A549 treated with dexamethasone at 1 μM for 4 hours (cell line): ENCODE results near the gene RAB33A. TPM values are rescaled to one million over a fixed set of nuclear protein-coding genes. Genes with fewer than 3 reads are reported as not detected.

Experiments
- total RNA-seq: library from RNA; stranded (reverse); fragments of 200-300 nt; extraction: Qiagen RNA extraction; gene quantifications from 5 replicates; pipeline ENCODE4 v1.2.3, GENCODE V29; 2022

Gene RAB33A
- 0.11 to 0.19 TPM (median 0.17 TPM) in 5 replicates for total RNA-seq

GRCh38 chrX:130171446-130172126 is at the start of gene RAB33A:
RAB33A (plus strand) TSS chrX:130171962; CDS start chrX:130172063, 101 bp downstream.

GRCh38 chrX:130165703-130166502 is 5.9 kb upstream of the RAB33A start, which contains the start of gene AIFM1:
AIFM1 (minus strand) TSS chrX:130165841; CDS start chrX:130165656, 185 bp downstream.

Other genes with a start within 250 kb of the RAB33A start
- gene BCORL1, start 189.3 kb upstream of the RAB33A start, total RNA-seq: 8.2 to 13.7 TPM (median 11.5 TPM) in 5 replicates
- gene ELF4, start 61.5 kb upstream of the RAB33A start, total RNA-seq: 25.0 to 31.6 TPM (median 29.7 TPM) in 5 replicates
- 69.0 to 74.6 TPM (median 72.0 TPM) in 5 replicates for gene AIFM1, start 6.1 kb upstream of the RAB33A start, total RNA-seq
- 2.7 to 4.6 TPM (median 3.2 TPM) in 5 replicates for gene ZNF280C, start 96.9 kb downstream of the RAB33A start, total RNA-seq
- gene SLC25A14, start 168.0 kb downstream of the RAB33A start, total RNA-seq: 16.8 to 19.4 TPM (median 17.4 TPM) in 5 replicates
- gene GPR119, start 213.7 kb downstream of the RAB33A start, total RNA-seq: not detected in 5 replicates
- 28.2 to 33.1 TPM (median 29.9 TPM) in 5 replicates for gene RBMX2, start 230.0 kb downstream of the RAB33A start, total RNA-seq